Parathyroid adenoma (tissue), 2 donors: ENCODE data around the gene CEP97.

Experiments used
- H2AFZ ChIP-seq: fragments of 300-600 bp; sonication (generic); one replicate; pipeline ENCODE4 v1.7.0; 2017; ENCODE audit warnings: antibody characterized with exemption, mild to moderate bottlenecking
- H3K27ac ChIP-seq: fragments of 300-600 bp; sonication (generic); one replicate; pipeline ENCODE4 v1.7.0; 2017
- H3K27me3 ChIP-seq: fragments of 300-600 bp; sonication (generic); one replicate; pipeline ENCODE4 v1.7.0; 2017; ENCODE audit warnings: low read length; ENCODE audit not compliant: control insufficient read depth, insufficient read depth
- H3K36me3 ChIP-seq: fragments of 300-600 bp; sonication (generic); one replicate; pipeline ENCODE4 v1.7.0; 2017; ENCODE audit warnings: low read length; ENCODE audit not compliant: control insufficient read depth, insufficient read depth
- H3K4me1 ChIP-seq: fragments of 300-600 bp; sonication (generic); one replicate; pipeline ENCODE4 v1.7.0; 2017; ENCODE audit warnings: control low read depth
- H3K4me2 ChIP-seq: fragments of 300-600 bp; sonication (generic); one replicate; pipeline ENCODE4 v1.7.0; 2017; ENCODE audit warnings: low read length
- H3K4me3 ChIP-seq: fragments of 300-600 bp; sonication (generic); one replicate; pipeline ENCODE4 v1.7.0; 2017; ENCODE audit warnings: low read depth, low read length
- H3K79me2 ChIP-seq: fragments of 300-600 bp; sonication (generic); one replicate; pipeline ENCODE4 v1.7.0; 2017; ENCODE audit warnings: control low read depth
- H3K9ac ChIP-seq: fragments of 300-600 bp; sonication (generic); one replicate; pipeline ENCODE4 v1.7.0; 2017; ENCODE audit warnings: mild to moderate bottlenecking
- H3K9me3 ChIP-seq: fragments of 300-600 bp; sonication (generic); one replicate; pipeline ENCODE4 v1.7.0; 2017; ENCODE audit warnings: low read length; ENCODE audit not compliant: control insufficient read depth
- TF ChIP-seq, protein P1 (sequence below): fragments of 300-600 bp; sonication (generic); IDR thresholded peaks from one replicate; pipeline ENCODE4 v1.7.0; 2017; ENCODE audit warnings: antibody characterized with exemption, mild to moderate bottlenecking
- donor health status: primary hyperparathyroidism.

CEP97 gene, protein sequence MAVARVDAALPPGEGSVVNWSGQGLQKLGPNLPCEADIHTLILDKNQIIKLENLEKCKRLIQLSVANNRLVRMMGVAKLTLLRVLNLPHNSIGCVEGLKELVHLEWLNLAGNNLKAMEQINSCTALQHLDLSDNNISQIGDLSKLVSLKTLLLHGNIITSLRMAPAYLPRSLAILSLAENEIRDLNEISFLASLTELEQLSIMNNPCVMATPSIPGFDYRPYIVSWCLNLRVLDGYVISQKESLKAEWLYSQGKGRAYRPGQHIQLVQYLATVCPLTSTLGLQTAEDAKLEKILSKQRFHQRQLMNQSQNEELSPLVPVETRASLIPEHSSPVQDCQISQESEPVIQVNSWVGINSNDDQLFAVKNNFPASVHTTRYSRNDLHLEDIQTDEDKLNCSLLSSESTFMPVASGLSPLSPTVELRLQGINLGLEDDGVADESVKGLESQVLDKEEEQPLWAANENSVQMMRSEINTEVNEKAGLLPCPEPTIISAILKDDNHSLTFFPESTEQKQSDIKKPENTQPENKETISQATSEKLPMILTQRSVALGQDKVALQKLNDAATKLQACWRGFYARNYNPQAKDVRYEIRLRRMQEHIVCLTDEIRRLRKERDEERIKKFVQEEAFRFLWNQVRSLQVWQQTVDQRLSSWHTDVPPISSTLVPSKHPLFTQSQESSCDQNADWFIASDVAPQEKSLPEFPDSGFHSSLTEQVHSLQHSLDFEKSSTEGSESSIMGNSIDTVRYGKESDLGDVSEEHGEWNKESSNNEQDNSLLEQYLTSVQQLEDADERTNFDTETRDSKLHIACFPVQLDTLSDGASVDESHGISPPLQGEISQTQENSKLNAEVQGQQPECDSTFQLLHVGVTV

DNA sequence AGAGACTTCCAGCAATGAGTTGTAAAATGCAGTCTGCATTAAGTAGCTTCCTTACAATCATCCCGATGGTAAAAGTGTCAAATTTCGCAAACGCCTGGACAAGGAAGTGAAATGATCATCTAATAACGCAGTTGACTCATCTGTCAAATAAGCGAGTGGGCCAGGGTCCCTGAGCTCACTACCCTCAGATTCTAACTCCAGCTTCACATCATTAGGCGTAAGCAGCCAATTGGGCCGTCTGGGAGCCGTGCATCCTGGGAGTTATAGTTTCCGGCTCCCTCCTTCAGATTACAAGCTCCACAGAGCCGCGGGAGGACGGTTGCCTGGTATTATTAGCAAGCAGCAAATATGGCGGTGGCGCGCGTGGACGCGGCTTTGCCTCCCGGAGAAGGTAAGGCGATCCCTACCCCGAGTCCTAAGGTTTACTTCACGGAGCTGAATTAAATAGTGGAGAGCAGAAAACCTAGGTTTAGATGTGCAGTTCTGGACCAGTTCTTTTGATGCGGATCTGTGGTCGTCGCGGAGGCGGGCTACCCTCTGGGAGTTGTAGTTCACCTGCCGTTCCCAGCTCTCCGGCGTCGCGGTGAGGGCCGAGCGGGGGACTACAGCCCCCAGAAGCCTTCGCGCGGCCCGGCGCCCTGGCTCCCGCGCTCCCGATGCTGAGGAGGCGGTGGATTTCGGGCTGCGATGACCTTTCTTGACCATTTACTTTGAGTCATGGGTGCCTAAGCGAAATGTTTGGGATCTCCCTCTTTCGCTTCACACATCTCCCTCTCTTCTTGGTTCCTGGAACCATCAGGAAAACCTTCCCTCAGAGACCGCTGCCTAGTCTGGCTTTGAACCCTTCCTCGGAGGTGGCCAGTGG lies at the start of gene CEP97:
TSS of gene CEP97 (plus strand) at position 286 of the 865 bp plus-strand sequence. CDS start at position 349, 63 bp downstream.
- Histone ChIP-seq H3K27ac (peak within 1 kb of the TSS; percentile 80), H3K9me3 (no peaks in the 10 kb centered on the region), H3K4me3 (peak within 1 kb of the TSS; percentile 98), H3K9ac (no peak within 1 kb of the TSS), H3K27me3 (no peaks in the 10 kb centered on the region), H3K36me3 (no peaks in the 10 kb centered on the region), H3K79me2 (peaks cover 3% of the 10 kb centered on the region), H3K4me2 (peak within 1 kb of the TSS; percentile 66), H2AFZ (peak within 1 kb of the TSS; percentile 87), H3K4me1 (no peaks in the 10 kb centered on the region)
- TF ChIP-seq, protein P1, sequence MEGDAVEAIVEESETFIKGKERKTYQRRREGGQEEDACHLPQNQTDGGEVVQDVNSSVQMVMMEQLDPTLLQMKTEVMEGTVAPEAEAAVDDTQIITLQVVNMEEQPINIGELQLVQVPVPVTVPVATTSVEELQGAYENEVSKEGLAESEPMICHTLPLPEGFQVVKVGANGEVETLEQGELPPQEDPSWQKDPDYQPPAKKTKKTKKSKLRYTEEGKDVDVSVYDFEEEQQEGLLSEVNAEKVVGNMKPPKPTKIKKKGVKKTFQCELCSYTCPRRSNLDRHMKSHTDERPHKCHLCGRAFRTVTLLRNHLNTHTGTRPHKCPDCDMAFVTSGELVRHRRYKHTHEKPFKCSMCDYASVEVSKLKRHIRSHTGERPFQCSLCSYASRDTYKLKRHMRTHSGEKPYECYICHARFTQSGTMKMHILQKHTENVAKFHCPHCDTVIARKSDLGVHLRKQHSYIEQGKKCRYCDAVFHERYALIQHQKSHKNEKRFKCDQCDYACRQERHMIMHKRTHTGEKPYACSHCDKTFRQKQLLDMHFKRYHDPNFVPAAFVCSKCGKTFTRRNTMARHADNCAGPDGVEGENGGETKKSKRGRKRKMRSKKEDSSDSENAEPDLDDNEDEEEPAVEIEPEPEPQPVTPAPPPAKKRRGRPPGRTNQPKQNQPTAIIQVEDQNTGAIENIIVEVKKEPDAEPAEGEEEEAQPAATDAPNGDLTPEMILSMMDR = no peak

DNA sequence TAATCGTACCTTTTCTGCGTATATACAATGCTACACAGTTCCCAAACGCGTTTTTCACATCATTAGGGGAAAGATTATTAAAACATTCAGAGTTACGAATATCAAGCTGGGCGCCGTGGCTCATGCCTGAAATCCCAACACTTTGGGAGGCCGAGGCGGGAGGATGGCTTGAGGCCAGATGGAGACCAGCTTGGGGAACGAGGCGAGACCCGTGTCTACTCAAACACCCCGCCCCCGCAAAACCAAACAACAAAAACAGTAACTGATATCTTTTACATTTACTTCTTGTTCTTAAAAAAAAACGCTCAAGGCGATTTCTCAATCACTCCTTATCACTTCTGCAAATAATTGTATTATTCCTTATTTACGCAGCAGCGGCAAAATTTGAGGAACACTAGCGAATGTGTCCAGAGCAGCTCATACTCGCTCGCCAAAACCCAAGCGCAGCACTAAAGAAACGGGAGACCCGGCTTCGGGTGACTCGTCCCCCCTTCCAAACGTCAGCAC lies 48.7 kb upstream of the CEP97 start:
- Histone ChIP-seq H3K9me3 (no peaks in the 10 kb centered on the region), H3K4me2 (peak overlapping the region; percentile 84), H3K79me2 (peaks cover 26% of the 10 kb centered on the region), H2AFZ (peak overlapping the region; percentile 98), H3K36me3 (no peaks in the 10 kb centered on the region), H3K4me3 (peak overlapping the region; percentile 88), H3K4me1 (peaks cover 8% of the 10 kb centered on the region), H3K27ac (peak overlapping the region; percentile 96), H3K9ac (no peak overlapping the region), H3K27me3 (no peaks in the 10 kb centered on the region)
- TF ChIP-seq, protein P1 = no peak

DNA sequence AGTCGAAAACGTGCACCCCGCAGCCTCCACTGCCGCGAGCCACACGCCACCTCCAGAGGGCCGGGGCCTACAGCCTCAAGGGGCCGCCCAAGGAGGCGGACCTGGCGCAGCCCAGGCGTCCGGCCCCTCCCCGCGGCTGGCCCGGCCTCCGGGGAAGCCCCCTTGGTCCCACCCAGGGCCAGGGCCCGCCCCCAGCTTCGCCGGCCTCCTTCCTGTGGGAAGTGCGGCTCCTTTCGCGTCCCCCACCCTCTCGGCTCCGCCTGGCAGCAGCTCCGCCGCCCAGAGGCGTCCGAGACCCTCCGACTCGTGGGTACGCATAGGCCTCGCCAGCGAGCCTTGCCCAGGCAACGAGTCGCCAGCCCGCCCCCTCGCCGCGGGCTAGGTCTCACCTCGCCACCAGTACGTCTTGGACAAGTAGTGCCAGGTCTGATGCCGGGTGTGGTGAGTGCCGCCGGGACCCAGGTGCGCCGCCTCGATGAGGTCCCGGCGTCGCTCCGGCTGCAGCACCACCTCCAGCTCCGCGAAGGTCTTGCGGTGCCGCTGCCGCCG lies 48.1 kb upstream of the CEP97 start:
- Histone ChIP-seq H3K79me2 (peaks cover 26% of the 10 kb centered on the region), H3K27ac (peak overlapping the region; percentile 96), H3K4me2 (peak overlapping the region; percentile 84), H3K36me3 (no peaks in the 10 kb centered on the region), H3K9ac (peak overlapping the region; percentile 88), H3K9me3 (no peaks in the 10 kb centered on the region), H3K4me3 (peak overlapping the region; percentile 88), H3K4me1 (peaks cover 8% of the 10 kb centered on the region), H2AFZ (peak overlapping the region; percentile 98), H3K27me3 (no peaks in the 10 kb centered on the region)
- TF ChIP-seq, protein P1 = no peak

DNA sequence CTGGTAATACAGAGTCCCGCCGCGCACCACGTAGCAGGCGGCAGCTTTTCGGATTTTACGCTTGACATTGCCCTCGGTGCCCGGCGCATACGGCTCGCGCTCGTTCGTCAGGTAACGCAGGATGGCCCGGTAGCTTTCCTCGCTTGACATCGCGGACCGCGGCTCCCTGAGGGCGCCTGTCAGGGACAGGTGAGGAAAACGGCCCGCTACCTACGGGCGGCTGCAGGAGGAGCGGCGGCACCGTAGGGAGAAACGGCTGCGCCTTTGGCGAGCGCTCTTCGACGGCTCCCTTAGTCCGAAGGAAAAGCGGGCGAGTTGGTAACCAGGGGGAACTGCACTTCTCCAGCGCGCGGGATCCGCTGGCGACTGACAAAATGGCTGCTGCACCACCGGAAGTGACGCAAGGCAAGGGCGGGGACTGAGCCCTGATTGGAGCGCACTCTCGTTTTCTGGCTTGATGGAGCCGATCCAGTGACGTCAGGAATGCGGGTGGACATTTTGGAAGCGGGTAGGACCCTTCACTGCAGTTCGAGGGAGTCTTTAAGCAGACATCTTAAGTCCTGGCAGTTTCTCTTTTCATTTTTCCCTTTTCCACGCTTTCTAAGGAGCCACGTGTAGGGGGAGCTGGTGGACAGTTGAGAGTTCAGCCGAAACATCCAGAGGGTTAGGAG lies 47.5 kb upstream of the CEP97 start, which contains the start of gene ZBTB11:
TSS of gene ZBTB11 (minus strand) at position 368 of the 671 bp plus-strand sequence. CDS start at position 150, 218 bp downstream.
- Histone ChIP-seq H3K9me3 (no peaks in the 10 kb centered on the region), H3K4me1 (peaks cover 11% of the 10 kb centered on the region), H3K27me3 (no peaks in the 10 kb centered on the region), H3K36me3 (no peaks in the 10 kb centered on the region), H3K4me2 (peak within 1 kb of the TSS; percentile 84), H3K79me2 (peaks cover 26% of the 10 kb centered on the region), H3K27ac (peak within 1 kb of the TSS; percentile 96), H3K9ac (peak within 1 kb of the TSS; percentile 88), H2AFZ (peak within 1 kb of the TSS; percentile 98), H3K4me3 (peak within 1 kb of the TSS; percentile 88)
- TF ChIP-seq, protein P1 = peak; percentile 64
